GM19025 (cell line): Measurements from ENCODE around the gene DHRS4.

Source experiments
- ATAC-seq: cut with Tn5 transposase; IDR thresholded peaks from one replicate; pipeline ENCODE4 v1.9.1; 2021; ENCODE audit warnings: mild to moderate bottlenecking, low read depth, moderate library complexity; ENCODE audit not compliant: unreplicated experiment

Gene DHRS4

GRCh38 chr14:23953464-23954278 lies at the start of gene DHRS4:
TSS of gene DHRS4 (plus strand) at chr14:23953770. CDS start at chr14:23953789, 19 bp downstream.
- peak; percentile 88 for ATAC-seq

- ATAC-seq = no peak
Observed at GRCh38 chr14:23910101-23910875, 43.3 kb upstream of the DHRS4 start.

GRCh38 chr14:23910876-23911210 lies 42.7 kb upstream of the DHRS4 start:
- ATAC-seq = no peak

GRCh38 chr14:23915559-23915958 lies 38.0 kb upstream of the DHRS4 start:
- ATAC-seq = no peak

- ATAC-seq = no peak
Observed at GRCh38 chr14:23916004-23916403, 37.6 kb upstream of the DHRS4 start.

GRCh38 chr14:23916446-23916845 lies 37.1 kb upstream of the DHRS4 start:
- no peak for ATAC-seq

GRCh38 chr14:23922545-23922944 lies 31.0 kb upstream of the DHRS4 start:
- ATAC-seq = no peak

GRCh38 chr14:23925523-23926075 lies 28.0 kb upstream of the DHRS4 start:
- no peak for ATAC-seq

GRCh38 chr14:23926543-23926942 lies 27.0 kb upstream of the DHRS4 start:
- no peak for ATAC-seq

GRCh38 chr14:23929136-23929535 lies 24.4 kb upstream of the DHRS4 start:
- ATAC-seq = no peak

GRCh38 chr14:23929822-23930294 lies 23.7 kb upstream of the DHRS4 start:
- no peak for ATAC-seq

GRCh38 chr14:23930742-23931141 lies 22.8 kb upstream of the DHRS4 start:
- ATAC-seq = no peak

- ATAC-seq = no peak
Observed at GRCh38 chr14:23931721-23932289, 21.8 kb upstream of the DHRS4 start.

- no peak for ATAC-seq
Observed at GRCh38 chr14:23932639-23933038, 20.9 kb upstream of the DHRS4 start.

- ATAC-seq = no peak
Observed at GRCh38 chr14:23933108-23933741, 20.3 kb upstream of the DHRS4 start.

GRCh38 chr14:23933742-23934128 lies 19.8 kb upstream of the DHRS4 start:
- no peak for ATAC-seq

GRCh38 chr14:23935158-23935557 lies 18.4 kb upstream of the DHRS4 start:
- no peak for ATAC-seq

- ATAC-seq = no peak
Observed at GRCh38 chr14:23936084-23936829, 17.3 kb upstream of the DHRS4 start.

GRCh38 chr14:23937203-23937602 lies 16.4 kb upstream of the DHRS4 start:
- no peak for ATAC-seq

GRCh38 chr14:23938823-23939222 lies 14.7 kb upstream of the DHRS4 start:
- ATAC-seq = no peak
